ENCODE results near the gene CLCNKA. TPM values are rescaled to one million over a fixed set of nuclear protein-coding genes. Genes with fewer than 3 reads are reported as not detected.

Gene CLCNKA
- total RNA-seq, 6 experiments from 2014 or later: 0.43 to 0.47 TPM; not detected in 4

GRCh38 chr1:16012590-16013219 is 9.1 kb upstream of the CLCNKA start:
- WGBS (ENCODE audit: insufficient coverage, low coverage, low lambda C conversion rate, missing lambda C conversion rate): 3% methylated on average over 5 of the region's 36 CpGs
- Histone ChIP-seq H3K27me3 (no peaks in the 10 kb centered on the region), H3K9me3 (no peaks in the 10 kb centered on the region), H3K4me1 (peaks cover 0 to 11% (median 2%) of the 10 kb centered on the region in 4 donors), H3K4me3 (peak overlapping the region; percentile 29 to 42 (median 34)), H3K36me3 (no peaks in the 10 kb centered on the region), H3K27ac (peak overlapping the region in 1 of 3 donors; percentile 51)
- TF ChIP-seq CTCF (IDR thresholded peaks at IDR 0.05): no peak
- TF ChIP-seq POLR2A (IDR thresholded peaks at IDR 0.05): no peak
- intact Hi-C loops (cut with DNase I): no loop called here
- DNase-seq (peak; percentile 70 to 77 (median 70)), ATAC-seq (peak; percentile 64 to 79 (median 74))

- H3K4me3 ChIP-seq: peak overlapping the region; percentile 29 to 42 (median 34)
- no peak for TF ChIP-seq CTCF (IDR thresholded peaks at IDR 0.05)
- no peak for TF ChIP-seq POLR2A (IDR thresholded peaks at IDR 0.05)
- WGBS (ENCODE audit: insufficient coverage, low coverage, low lambda C conversion rate, missing lambda C conversion rate): 21% methylated on average over 14 of the region's 28 CpGs
- no peaks in the 10 kb centered on the region for H3K27me3 ChIP-seq
- H3K36me3 ChIP-seq: no peaks in the 10 kb centered on the region
- DNase-seq: peak in 1 of 3 donors; percentile 55
- peak overlapping the region in 1 of 3 donors; percentile 51 for H3K27ac ChIP-seq
- peaks cover 0 to 11% (median 2%) of the 10 kb centered on the region in 4 donors for H3K4me1 ChIP-seq
- peak; percentile 2 to 60 (median 26) for ATAC-seq
- intact Hi-C loops (cut with DNase I): no loop called here
- H3K9me3 ChIP-seq: no peaks in the 10 kb centered on the region
These were observed 8.5 kb upstream of the CLCNKA start for GRCh38 chr1:16013220-16013907.

GRCh38 chr1:16013908-16014258 is 8.0 kb upstream of the CLCNKA start:
- H3K27me3 ChIP-seq: no peaks in the 10 kb centered on the region
- no peak overlapping the region for H3K4me3 ChIP-seq
- intact Hi-C loops (cut with DNase I): no loop called here
- peaks cover 0 to 11% (median 2%) of the 10 kb centered on the region in 4 donors for H3K4me1 ChIP-seq
- DNase-seq (no peak), ATAC-seq (no peak)
- H3K9me3 ChIP-seq: no peaks in the 10 kb centered on the region
- no peak overlapping the region for H3K27ac ChIP-seq
- WGBS (ENCODE audit: insufficient coverage, low coverage, low lambda C conversion rate, missing lambda C conversion rate): 80% methylated on average over 2 of the region's 4 CpGs
- TF ChIP-seq POLR2A (IDR thresholded peaks at IDR 0.05): no peak
- no peak for TF ChIP-seq CTCF (IDR thresholded peaks at IDR 0.05)
- no peaks in the 10 kb centered on the region for H3K36me3 ChIP-seq

- no peak for ATAC-seq
- WGBS (ENCODE audit: insufficient coverage, low coverage, low lambda C conversion rate, missing lambda C conversion rate): 52% methylated on average over 4 of the region's 17 CpGs
- no peak overlapping the region for H3K4me3 ChIP-seq
- no peaks in the 10 kb centered on the region for H3K36me3 ChIP-seq
- H3K9me3 ChIP-seq: no peaks in the 10 kb centered on the region
- peaks cover 0 to 11% (median 2%) of the 10 kb centered on the region in 4 donors for H3K4me1 ChIP-seq
- no peaks in the 10 kb centered on the region for H3K27me3 ChIP-seq
- intact Hi-C loops (cut with DNase I): no loop called here
- TF ChIP-seq CTCF (IDR thresholded peaks at IDR 0.05): no peak
- TF ChIP-seq POLR2A (IDR thresholded peaks at IDR 0.05): no peak
- H3K27ac ChIP-seq: no peak overlapping the region
- DNase-seq: peak in 1 of 3 donors; percentile 52
These were observed 7.0 kb upstream of the CLCNKA start for GRCh38 chr1:16014509-16015482.

Data from right lobe of liver (tissue), 6 donors.